ENCODE data around the gene MAGI2. TPM values are rescaled to one million over a fixed set of nuclear protein-coding genes. Genes with fewer than 3 reads are reported as not detected.
"Not testable (repeated sequence)": the region's sequence is repeated elsewhere in the genome, so short reads cannot be mapped to it uniquely, and the experiment has no call there.

MAGI2 gene
- total RNA-seq, 1 donor from 2014 or later: 6.3 TPM

DNA sequence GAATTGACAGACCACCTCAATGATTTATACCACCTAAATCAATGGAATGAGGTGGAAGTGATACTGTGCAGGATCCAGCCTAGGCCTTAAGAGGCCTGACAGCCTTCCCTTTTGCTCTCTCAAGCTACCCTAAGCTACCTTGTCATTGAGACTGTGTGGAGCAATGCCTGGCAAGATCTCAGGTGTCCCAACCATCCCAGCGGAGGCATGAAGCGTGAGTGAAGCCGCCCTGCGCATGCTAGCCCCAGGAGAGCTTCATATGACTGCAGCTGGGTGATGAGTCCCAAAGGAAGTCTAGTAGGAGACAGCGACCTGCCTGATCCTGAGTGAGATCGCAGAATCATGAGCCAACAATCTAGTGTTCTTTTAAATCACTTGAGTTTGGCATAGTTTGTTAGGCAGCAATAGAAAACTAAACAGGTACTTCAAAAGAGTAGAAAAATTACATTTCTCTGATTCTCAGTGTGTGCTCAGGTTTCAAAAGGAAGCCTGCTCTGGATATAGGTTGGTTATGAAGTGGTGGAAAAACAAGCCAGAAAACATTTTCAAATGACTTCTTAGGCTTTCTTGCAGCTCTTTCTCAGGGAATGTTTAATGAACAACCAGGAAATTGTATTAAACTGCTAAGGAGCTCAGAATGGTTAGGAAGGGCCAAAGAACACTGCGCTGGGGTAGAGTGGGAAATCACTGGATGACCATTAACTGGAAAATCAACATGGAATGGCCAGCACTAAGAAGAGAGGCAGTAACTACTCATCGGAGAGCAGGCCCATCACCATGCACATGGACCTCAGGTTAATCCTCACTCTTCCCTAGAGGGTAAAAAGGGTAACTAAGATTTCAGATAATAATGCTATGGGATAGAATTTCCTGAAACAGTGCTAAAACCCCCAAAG is 1119.7 kb downstream of the MAGI2 start:
- DNase-seq (ENCODE audit: low spot score): no peak
- intact Hi-C loops (cut with DNase I): no loop called here

DNA sequence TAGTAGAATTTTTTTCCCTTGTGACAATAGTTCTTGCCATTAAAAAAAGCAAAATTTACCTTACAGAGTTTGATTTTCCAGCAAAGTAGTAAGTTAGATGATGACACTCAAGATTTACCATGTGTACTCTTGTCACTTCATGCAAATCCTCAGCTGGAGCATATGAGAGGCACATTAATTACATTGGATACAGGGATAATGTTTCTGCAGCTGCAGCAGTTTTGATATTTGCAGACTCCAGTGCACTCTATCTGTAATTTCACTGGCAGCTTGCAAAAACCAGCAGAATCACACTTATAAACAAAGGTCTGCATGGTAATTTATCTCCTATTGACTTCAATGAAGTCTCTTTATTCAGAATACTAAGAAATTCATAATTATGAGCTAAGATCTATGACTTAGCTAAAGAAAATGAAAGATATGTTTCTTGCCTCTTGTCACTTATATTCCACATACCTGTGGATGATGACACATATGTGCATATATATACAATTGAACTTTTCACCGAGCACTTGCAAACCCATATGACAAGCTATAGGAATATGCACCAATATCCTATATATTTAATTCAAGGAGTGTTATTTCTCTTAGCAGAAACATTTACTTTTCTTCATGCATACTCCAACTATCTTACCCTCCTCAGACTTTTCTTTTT is 1124.3 kb downstream of the MAGI2 start:
- intact Hi-C loops (cut with DNase I): no loop called here
- no peak for DNase-seq (ENCODE audit: low spot score)

DNA sequence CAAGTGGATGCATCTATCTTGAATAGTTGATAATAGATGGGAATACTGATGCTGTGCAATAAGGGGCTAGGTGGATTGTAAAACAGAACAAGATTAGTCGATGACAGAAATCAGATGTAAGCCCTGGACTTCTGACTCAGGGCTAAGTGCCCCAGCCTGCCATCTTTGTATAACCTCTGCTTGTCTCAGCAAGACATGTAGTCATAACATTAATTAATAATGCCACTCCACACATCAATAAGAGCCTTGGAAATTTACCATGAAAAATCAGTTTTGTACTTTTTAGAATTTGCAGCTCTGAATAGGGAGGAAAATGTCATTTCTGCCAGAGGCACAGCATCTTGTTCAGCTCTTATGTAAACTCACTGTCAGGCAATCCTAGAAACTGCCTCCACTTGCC is 1125.7 kb downstream of the MAGI2 start:
- intact Hi-C loops (cut with DNase I): no loop called here
- no peak for DNase-seq (ENCODE audit: low spot score)

DNA sequence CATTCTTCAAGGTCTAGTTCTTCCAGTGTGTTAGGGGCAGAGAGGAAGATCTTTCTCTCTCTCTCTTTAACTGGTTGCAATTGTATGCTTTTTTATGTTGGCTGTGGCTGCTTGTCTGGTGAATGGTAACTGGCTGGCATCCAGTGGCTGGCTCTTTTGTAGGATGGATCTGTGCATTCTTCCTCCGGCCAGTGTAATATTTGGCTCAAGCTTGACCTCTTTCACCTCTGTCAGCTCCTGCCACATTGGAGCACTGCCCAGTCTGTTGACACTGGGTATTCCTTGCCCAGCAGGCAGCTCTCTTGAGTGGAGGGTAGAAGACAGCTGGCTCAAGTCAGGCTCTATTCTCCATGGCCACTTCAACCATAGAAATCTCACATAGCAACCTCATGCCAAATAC is 1126.6 kb downstream of the MAGI2 start:
- DNase-seq (ENCODE audit: low spot score): no peak
- intact Hi-C loops (cut with DNase I): no loop called here

DNA sequence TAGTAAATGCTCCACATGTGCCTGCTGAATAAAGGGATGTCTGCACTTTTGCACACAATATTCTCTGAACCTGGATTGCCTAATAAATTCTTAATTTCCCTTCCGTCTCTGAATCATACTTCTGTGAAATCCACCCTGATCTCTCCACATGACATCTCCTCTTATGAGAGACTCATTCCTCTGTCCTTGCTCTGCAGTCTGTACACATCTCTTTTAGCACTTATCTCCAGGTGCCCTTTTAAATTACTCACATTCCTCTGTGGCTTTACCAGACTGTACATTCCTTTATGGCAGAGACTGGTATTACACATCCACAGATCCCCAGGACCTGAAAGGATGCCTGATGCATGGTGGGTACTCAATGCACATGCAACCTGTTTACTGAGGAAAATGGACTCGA is 1127.3 kb downstream of the MAGI2 start:
- intact Hi-C loops (cut with DNase I): no loop called here
- DNase-seq (ENCODE audit: low spot score): no peak

DNA sequence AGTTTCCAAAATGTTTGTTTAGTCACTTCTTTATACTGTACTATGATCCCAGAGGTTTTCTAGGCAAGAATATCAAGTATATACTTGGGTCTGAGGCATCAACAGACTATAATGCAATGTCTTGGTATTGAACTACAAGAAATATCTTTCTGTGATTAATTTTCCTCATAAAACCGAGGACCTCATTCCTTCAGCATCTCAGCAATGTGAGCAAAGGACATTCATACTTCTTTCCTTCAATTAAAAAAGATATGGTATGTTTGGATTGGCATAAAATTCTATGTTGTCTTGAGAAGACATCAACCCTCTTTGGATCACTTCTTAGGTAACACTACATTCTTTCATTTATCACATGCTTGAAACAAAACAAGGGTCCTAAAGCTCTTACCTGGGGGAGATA is 1130.3 kb downstream of the MAGI2 start:
- DNase-seq (ENCODE audit: low spot score): no peak
- intact Hi-C loops (cut with DNase I): no loop called here

DNA sequence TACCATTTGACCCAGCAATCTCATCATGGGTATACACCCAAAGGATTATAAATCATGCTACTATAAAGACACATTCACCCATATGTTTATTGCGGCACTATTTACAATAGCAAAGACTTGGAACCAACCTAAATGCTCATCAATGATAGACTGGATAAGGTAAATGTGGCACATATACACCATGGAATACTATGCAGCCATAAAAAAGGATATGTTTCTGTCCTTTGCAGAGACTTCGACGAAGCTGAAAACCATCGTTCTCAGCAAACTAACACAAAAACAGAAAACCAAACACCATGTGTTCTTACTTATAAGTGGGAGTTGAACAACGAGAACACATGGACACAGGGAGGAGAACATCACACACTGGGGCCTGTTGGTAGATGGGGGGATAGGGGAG is 1131.2 kb downstream of the MAGI2 start:
- DNase-seq (ENCODE audit: low spot score); intact Hi-C loops (cut with DNase I): not testable (repeated sequence)

DNA sequence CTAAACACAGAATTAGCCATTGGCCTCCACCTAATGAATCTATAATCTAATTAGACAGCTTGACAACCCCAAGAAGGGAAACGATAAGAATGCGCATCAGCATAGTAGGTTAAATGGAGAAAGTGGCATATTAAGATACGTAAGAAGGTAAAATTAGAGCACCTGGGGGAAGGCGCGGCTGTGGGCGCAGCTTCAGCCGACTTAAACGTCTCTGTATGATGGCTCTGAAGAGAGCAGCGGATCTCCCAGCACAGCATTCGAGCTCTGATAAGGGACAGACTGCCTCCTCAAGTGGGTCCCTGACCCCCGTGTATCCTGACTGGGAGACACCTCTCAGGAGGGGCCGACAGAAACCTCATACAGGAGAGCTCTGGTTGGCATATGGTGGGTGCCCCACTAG is 1136.1 kb downstream of the MAGI2 start:
- intact Hi-C loops (cut with DNase I): no loop called here
- no peak for DNase-seq (ENCODE audit: low spot score)

DNA sequence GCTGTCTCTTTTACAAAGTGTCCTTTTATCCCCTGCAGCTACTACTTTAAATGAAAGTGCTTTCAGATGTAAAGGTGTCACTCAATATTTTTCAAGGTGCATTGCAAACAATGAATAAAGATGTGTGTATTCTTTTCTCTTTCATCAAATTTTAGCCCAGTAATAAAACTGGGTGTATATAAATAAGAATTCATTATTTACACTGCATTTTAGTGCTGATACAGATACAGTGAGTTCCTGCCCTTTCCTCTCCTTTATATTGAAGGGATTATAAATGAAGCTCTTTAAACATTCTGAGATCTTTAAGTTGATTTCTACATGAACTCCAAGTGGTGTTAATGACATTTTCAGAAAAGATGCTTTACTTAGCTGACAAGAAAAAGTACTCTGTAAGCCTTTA is 1137.4 kb downstream of the MAGI2 start:
- DNase-seq (ENCODE audit: low spot score): no peak
- intact Hi-C loops (cut with DNase I): no loop called here

DNA sequence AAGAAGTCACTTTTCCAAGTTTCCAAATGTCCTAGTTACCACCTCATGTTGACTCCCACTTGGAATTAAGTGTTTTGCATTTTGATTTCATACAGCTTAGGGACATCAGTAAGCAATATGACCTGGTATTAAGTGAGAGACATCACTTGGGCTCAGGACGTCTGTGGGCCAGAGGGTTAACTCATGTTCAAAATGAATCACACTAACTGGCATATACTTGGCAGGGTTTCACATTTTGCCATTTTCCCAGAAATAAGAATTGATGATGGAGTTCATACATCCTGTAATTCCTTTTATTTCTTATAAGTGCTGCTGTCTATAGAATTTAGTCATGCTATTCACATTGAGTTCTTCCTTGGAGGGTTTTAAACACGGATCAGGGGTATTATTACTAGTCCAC is 1138.3 kb downstream of the MAGI2 start:
- intact Hi-C loops (cut with DNase I): no loop called here
- no peak for DNase-seq (ENCODE audit: low spot score)

DNA sequence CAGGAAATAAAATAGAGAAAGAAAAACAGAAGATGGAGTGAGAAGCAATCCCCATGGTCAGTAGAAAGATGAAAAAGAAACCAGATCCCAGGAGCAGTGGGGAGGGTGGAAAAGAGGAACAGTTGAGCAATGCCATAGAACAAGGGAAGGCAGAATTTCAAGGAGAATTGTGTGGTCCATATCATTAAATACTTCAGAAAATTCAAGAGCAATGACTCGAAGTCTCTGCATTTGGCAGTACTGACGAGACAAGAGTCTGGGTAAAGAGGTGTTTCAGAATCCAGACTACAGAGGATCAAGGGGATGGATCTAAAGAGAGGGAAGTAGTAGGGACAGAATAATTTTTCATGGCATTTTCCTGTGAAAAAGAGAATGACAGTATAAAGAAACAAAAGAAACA is 1142.3 kb downstream of the MAGI2 start:
- intact Hi-C loops (cut with DNase I): no loop called here
- DNase-seq (ENCODE audit: low spot score): no peak

DNA sequence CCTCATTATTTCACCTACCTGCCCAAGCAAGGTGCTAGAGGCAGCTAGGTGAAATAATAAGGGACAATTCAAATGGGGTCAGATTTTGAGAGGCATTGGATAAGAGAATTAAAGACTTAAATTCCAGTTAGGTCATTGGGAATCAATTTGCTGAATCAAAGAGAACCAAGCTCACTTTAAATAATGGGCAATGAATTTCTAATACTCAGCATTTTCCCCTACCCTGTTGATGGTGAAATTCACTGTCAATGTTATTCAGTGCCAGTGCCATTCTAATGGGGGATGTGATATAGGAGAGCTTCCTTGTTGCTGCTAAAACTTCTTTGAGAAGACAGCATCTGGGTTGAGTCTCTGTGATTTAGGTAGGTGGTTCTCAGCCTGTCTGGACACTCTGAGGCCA is 1145.6 kb downstream of the MAGI2 start:
- no peak for DNase-seq (ENCODE audit: low spot score)
- intact Hi-C loops (cut with DNase I): no loop called here

DNA sequence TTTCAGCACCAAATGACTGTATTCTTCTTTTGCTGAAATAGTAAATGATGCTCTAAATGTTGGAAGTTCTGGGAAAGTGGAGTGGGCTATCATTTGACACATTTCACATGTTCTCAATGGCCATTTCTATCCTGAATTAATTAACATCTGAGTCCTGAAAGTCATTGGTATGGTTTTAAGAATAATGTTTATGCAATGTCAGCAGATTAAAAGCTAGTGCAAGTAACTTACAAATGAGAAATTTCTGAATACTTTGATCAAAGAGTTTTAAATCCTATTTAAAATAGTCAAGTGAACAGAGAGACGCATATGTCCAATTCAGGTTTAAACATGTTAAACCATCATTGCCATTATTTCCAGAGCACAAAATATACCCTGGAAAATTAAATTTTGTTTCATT is 1146.8 kb downstream of the MAGI2 start:
- intact Hi-C loops (cut with DNase I): no loop called here
- DNase-seq (ENCODE audit: low spot score): no peak

DNA sequence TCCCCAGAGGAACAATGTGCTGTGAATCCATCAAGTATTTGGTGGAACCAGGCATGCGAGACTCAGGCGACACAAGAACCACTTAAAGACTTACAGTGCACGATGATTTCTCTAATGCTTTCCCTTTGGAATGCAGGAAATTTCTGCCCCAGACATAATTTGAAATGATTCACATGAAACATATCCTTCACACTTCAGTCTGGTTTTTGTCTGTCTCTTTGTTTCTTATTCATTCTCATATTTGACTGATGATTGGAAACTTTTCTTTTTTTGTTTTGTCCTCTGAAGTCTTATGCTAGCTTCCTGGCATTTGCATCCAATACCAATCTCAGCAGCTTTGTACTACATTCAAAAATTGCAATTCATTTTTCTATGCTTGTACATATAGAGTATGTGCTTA is 1152.1 kb downstream of the MAGI2 start:
- intact Hi-C loops (cut with DNase I): no loop called here
- no peak for DNase-seq (ENCODE audit: low spot score)

DNA sequence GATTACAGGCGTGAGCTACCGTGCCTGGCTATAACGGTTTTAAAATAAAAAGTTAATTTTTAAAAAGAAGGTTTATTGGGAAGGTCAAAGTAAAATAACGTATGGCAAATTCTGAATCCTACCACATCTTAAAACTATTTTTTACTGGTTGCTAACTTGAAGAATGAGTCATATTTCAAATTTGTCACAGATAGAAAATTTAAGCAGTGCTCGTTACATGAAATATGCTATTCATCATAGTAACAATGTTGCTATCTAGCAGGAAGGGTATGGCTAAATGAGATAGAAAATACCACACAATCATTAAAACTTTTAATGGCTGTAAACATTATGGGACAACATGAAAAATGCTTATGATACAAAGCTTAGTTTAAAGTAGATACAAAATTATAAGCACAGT is 1154.4 kb downstream of the MAGI2 start:
- no peak for DNase-seq (ENCODE audit: low spot score)
- intact Hi-C loops (cut with DNase I): no loop called here

DNA sequence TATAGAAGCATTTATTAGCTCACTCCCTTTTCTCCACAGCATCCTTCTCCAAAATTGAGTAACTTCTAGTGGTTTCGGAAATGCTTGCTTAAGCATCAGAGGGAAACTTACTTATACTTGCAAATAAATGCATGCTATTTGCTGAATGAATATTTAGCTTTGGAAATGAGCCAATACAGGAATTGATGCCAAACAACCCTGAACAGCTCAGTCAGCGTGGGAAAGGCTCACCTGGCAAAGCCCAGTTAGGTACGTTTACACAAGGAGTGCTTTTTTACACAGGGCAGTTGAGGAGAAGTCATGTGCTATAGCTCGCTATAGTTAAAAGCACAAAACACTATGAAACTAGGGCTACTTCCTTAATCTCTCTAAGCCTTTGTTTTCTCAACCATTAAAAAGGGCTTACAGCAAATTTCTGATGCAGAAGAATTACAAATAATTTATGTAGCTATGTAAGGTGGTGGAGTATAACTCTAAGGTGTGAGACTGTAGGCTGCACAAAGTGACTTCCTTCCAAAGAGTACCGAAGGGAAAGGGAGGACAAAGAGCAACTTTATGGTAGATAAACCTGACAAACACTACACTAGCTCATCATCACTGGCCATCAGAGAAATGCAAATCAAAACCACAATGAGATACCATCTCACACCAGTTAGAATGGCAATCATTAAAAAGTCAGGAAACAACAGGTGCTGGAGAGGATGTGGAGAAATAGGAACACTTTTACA is 1156.7 kb downstream of the MAGI2 start:
- intact Hi-C loops (cut with DNase I): no loop called here
- no peak for DNase-seq (ENCODE audit: low spot score)

DNA sequence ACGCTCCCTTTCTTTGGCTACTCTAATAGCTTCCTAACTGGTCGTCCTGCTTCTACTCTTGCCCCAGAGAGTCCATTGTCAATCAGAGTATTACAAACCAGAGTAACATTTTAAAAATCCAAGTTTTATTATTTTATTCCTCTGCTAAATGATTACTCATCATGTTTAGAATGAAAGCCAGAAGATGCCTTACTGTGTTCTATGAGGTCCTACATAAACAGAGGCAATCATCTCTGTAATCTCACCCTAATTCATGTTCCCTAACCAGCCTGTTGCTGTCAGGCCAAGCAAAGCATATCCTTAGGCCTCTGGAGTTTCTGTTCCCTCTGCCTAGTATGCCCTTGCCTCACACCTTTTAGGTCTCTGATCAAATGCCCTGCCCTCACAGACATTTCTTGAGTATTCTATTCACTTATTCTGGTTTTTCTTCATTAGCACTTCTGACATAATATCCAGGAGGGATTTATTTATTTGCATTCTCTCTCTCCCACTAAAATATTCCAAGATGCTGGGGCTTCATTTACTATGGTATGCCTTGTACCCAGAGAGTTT is 1157.3 kb downstream of the MAGI2 start:
- DNase-seq (ENCODE audit: low spot score): no peak
- intact Hi-C loops (cut with DNase I): no loop called here

DNA sequence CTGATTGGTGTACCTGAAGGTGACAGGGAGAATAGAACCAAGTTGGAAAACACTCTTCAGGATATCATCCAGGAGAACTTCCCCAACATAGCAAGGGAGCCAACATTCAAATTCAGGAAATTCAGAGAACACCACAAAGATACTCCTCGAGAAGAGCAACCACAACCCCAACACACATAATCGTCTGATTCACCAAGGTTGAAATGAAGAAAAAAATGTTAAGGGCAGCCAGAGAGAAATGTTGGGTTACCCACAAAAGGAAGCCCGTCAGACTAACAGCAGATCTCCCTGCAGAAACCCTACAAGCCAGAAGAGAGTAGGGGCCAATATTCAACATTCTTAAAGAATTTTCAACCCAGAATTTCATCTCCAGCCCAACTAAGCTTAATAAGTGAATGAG is 1164.0 kb downstream of the MAGI2 start:
- intact Hi-C loops (cut with DNase I); DNase-seq (ENCODE audit: low spot score): not testable (repeated sequence)

DNA sequence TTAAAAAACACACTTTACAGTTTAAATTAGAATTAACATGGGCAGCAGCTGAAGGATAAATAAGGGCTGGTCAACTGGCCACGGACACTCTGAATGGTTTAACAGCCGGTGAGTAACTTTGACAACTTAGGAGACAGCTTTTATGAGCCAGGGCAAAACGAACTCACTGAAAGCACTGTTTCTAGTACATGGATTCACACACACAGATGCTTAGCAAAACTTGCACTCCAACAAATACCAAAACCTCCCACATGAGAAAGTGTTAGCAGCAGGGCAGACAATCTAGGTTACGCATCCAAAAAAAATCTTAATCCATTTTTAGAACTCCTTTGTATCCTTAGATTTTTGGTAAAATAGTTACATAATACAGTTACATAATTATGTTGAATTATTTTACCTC is 1168.5 kb downstream of the MAGI2 start:
- no peak for DNase-seq (ENCODE audit: low spot score)
- intact Hi-C loops (cut with DNase I): no loop called here

DNA sequence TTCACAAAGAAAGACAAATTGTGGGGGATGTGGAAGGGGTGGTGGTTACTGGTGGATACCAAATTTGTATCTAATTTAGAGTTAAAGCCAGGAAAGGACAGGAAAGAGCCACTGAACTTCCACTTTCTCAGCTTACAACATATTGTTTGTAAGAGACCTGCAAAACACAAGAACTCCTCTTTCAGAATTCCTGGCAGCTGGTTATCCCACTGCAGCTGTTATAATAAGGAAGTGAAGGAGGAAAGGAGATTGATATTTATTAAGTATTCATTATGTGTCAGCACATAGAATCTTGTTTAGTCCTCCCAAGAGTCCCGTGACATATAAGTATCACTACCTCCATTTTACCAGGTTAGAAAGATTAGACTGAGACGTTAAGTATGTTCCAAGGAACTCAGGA is 1173.2 kb downstream of the MAGI2 start:
- DNase-seq (ENCODE audit: low spot score): no peak
- intact Hi-C loops (cut with DNase I): no loop called here
